Measurements from ENCODE around the gene PTGIS. TPM values are rescaled to one million over a fixed set of nuclear protein-coding genes. Genes with fewer than 3 reads are reported as not detected.

The PTGIS gene
- polyA plus RNA-seq, 3 donors, result not detected

GRCh38 chr20:49579195-49579594 is 11.3 kb upstream of the PTGIS start:
- Histone ChIP-seq H4K20me1 (ENCODE audit: insufficient read depth, low read length) (no peaks in the 10 kb centered on the region), H3K36me3 (replicated peaks in 1 of 2; ENCODE audit: control insufficient read depth in 1 of 2, insufficient read depth in 2 of 2, low read length in 2 of 2) (no peaks in the 10 kb centered on the region), H3K4me3 (replicated peaks in 1 of 3; ENCODE audit: low read depth in 2 of 3, low read length in 3 of 3) (no peak overlapping the region), H2AFZ (ENCODE audit: insufficient read depth, low read depth, low read length, poor library complexity, severe bottlenecking) (no peak overlapping the region), H3K27ac (ENCODE audit: low read depth in 1 of 2, low read length in 2 of 2) (no peak overlapping the region), H3K9ac (ENCODE audit: insufficient read depth, low read length, poor library complexity, severe bottlenecking) (no peak overlapping the region), H3K27me3 (ENCODE audit: control insufficient read depth in 2 of 2, insufficient read depth in 2 of 2, low read length in 2 of 2) (no peaks in the 10 kb centered on the region), H3K4me1 (ENCODE audit: control insufficient read depth in 1 of 2, insufficient read depth in 2 of 2, low read length in 2 of 2) (peaks cover 18 to 25% of the 10 kb centered on the region in 2 donors), H3K4me2 (replicated peaks; ENCODE audit: extremely low read depth, low read length, poor library complexity, severe bottlenecking) (no peak overlapping the region), H3K79me2 (ENCODE audit: insufficient read depth, low read length) (no peaks in the 10 kb centered on the region), H3K9me3 (replicated peaks in 1 of 2; ENCODE audit: control insufficient read depth in 1 of 2, insufficient read depth in 1 of 2, low read length in 2 of 2) (peaks cover 4 to 5% of the 10 kb centered on the region in 2 donors)
- 100% methylated on average over 4 of the region's 4 CpGs for WGBS (ENCODE audit: insufficient coverage)
- Mint-ChIP-seq H3K4me3 (no peak overlapping the region), H3K27ac (no peak overlapping the region), H3K9me3 (peaks cover 9 to 15% (median 11%) of the 10 kb centered on the region in 7 donors), H3K36me3 (peaks cover 0 to 3% of the 10 kb centered on the region in 2 donors), H3K27me3 (ENCODE audit: low read depth in 3 of 3) (peaks cover 2 to 13% (median 8%) of the 10 kb centered on the region in 3 donors), H3K4me1 (peaks cover 27% of the 10 kb centered on the region)
- DNase-seq, result no peak
- TF ChIP-seq CTCF (IDR thresholded peaks at IDR 0.05), result no peak
- intact Hi-C loops (cut with micrococcal nuclease), result no loop called here

GRCh38 chr20:49578436-49578835 is 10.5 kb upstream of the PTGIS start:
- Histone ChIP-seq H3K79me2 (ENCODE audit: insufficient read depth, low read length) (no peaks in the 10 kb centered on the region), H3K36me3 (replicated peaks in 1 of 2; ENCODE audit: control insufficient read depth in 1 of 2, insufficient read depth in 2 of 2, low read length in 2 of 2) (no peaks in the 10 kb centered on the region), H3K27me3 (ENCODE audit: control insufficient read depth in 2 of 2, insufficient read depth in 2 of 2, low read length in 2 of 2) (no peaks in the 10 kb centered on the region), H3K4me3 (replicated peaks in 1 of 3; ENCODE audit: low read depth in 2 of 3, low read length in 3 of 3) (no peak overlapping the region), H3K4me2 (replicated peaks; ENCODE audit: extremely low read depth, low read length, poor library complexity, severe bottlenecking) (no peak overlapping the region), H4K20me1 (ENCODE audit: insufficient read depth, low read length) (no peaks in the 10 kb centered on the region), H2AFZ (ENCODE audit: insufficient read depth, low read depth, low read length, poor library complexity, severe bottlenecking) (no peak overlapping the region), H3K9me3 (replicated peaks in 1 of 2; ENCODE audit: control insufficient read depth in 1 of 2, insufficient read depth in 1 of 2, low read length in 2 of 2) (peaks cover 4 to 5% of the 10 kb centered on the region in 2 donors), H3K27ac (ENCODE audit: low read depth in 1 of 2, low read length in 2 of 2) (no peak overlapping the region), H3K4me1 (ENCODE audit: control insufficient read depth in 1 of 2, insufficient read depth in 2 of 2, low read length in 2 of 2) (peaks cover 11 to 18% of the 10 kb centered on the region in 2 donors), H3K9ac (ENCODE audit: insufficient read depth, low read length, poor library complexity, severe bottlenecking) (no peak overlapping the region)
- Mint-ChIP-seq H3K9me3 (peaks cover 9 to 15% (median 11%) of the 10 kb centered on the region in 7 donors), H3K27ac (no peak overlapping the region), H3K27me3 (ENCODE audit: low read depth in 3 of 3) (peaks cover 2 to 13% (median 8%) of the 10 kb centered on the region in 3 donors), H3K36me3 (peaks cover 0 to 3% of the 10 kb centered on the region in 2 donors), H3K4me3 (no peak overlapping the region), H3K4me1 (peaks cover 19% of the 10 kb centered on the region)
- DNase-seq, result no peak
- TF ChIP-seq CTCF (IDR thresholded peaks at IDR 0.05), result no peak
- intact Hi-C loops (cut with micrococcal nuclease), result no loop called here
- WGBS (ENCODE audit: insufficient coverage), result 80% methylated on average over 2 of the region's 4 CpGs
